HG03571 (cell line): Measurements from ENCODE around the gene TMEM187.

Experiments used
- ATAC-seq: cut with Tn5 transposase; IDR thresholded peaks from one replicate; pipeline ENCODE4 v1.9.1; 2021; ENCODE audit not compliant: unreplicated experiment

TMEM187 gene

DNA sequence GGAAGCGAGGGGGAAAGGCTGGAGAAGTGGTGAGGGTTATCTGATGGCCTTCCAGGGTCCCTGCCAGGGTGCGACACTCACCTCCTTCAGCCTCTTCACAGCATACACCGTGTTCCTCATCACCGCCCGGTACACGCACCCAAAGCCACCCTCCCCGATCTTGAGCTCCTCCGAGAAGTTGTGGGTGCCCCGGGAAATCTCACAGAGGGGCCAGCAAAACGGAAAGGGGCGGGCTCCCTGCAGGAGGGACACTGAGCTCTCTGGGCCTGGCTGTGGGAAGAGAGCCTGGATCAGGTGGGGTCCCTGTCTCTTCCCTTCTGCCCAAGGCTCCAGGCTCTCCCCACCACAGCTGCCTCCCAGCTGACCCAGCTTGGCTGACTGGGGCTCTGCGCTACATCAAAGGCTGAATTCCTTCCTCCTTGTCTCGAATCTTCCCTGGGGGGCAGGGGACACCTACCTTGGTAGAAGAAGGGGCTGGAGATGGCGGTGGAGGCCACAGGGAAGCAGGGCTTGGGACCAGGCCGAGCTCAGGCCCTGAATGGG is 46.0 kb downstream of the TMEM187 start:
- ATAC-seq = no peak

GRCh38 chrX:154019061-154019621 is 46.6 kb downstream of the TMEM187 start:
- ATAC-seq = no peak

DNA sequence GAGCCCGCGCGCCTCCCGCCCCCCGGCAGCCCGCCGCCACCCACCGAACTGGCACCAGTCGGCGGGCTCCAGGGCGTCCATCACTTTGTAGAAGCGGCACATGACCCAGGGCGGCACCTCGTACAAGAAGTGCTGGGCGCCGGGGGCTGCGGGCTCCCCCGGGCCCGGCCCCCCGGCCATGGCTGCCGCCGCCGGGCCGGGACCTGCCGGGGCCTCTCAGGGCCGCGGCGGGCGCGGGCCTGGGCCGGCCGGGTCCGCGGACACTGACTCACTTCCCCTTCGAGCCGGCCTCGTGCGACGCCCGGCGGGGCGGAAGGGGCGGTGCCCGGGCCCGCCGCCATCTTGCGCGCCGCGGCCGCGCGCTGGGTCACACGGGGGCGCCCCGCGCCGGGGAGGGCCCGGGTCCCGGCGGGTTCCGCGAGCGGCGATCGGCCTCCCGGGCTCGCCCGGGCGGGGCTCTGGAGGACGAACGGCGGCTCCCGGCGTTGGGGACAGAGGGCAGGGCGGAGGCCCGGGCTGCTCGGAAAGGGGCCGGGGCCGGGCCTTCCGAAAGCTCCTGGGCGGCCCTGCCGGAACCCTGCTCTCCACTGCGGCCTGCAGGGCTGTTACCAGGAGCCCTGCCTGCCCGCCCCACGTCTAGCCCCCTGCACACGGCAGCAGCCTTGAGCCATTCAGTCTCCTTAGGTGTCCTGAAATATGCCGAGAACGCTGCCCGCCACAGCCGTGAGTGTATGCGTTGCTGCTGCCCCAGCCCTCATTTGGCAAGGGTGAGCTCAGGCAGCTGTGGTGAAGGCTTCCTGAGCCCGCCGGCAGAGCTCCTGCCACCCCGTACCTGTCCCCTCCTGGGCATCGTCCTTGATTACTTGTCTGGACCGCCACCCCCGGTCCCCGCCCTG is 47.3 kb downstream of the TMEM187 start, which contains the start of gene IRAK1:
TSS of gene IRAK1 (minus strand) at position 270 of the 896 bp plus-strand sequence. CDS start at position 180, 90 bp downstream.
- peak; percentile 56 for ATAC-seq

DNA sequence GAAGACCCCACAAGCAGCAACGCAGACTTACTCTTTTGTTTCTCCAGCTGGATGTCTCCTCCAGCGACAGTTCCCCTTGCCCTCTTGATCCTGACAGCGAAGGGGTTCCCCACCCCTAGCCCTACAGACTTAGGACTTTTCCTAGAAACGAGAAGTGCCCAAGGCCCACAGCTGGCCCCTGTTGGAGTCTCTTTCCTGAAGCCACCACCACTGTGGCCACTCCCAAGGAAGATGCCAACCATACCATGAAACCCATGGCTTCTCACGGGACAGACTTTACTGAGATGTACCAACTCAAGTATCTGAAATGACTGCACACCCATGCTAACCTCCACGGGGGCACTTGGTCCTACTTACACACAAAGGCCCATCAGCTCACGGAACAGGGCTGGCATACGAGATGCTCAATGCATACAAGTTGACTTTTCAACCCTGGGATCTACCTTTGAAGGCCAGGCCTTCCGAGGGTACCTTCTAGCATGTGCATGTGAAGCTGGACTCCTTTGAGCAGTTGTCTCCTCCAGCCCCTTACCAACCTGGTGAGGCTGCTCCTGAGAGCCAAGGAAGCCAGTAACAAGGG is 48.1 kb downstream of the TMEM187 start:
- no peak for ATAC-seq

DNA sequence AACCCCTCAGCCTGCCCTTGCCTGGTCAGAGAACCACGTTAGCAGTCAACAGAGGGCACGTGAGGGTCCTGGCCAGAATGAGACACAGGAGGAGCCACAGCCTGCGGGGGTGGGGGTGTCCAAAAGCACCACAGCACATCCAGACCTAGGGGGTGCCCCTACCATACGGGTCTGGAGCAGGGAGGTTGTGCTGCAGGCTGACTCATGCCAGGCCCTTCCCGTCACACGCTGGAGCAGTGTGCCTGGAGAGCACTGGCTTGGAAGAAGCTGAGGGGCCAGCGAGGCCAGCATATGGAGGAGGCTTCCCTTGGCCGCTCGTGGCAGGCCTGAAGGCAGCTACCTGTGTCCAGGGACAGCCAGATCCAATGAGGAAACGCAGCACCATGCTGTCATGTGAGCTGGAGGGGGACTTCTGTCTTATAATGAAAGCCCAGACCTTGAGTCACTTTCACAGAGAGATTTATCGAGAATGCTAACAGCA is 48.6 kb downstream of the TMEM187 start:
- ATAC-seq = no peak

GRCh38 chrX:154022108-154022507 is 49.6 kb downstream of the TMEM187 start:
- ATAC-seq = no peak

GRCh38 chrX:154023276-154024000 is 50.9 kb downstream of the TMEM187 start:
- ATAC-seq = no peak

GRCh38 chrX:154024271-154024670 is 51.7 kb downstream of the TMEM187 start:
- no peak for ATAC-seq

GRCh38 chrX:154025230-154025629 is 52.7 kb downstream of the TMEM187 start:
- no peak for ATAC-seq

DNA sequence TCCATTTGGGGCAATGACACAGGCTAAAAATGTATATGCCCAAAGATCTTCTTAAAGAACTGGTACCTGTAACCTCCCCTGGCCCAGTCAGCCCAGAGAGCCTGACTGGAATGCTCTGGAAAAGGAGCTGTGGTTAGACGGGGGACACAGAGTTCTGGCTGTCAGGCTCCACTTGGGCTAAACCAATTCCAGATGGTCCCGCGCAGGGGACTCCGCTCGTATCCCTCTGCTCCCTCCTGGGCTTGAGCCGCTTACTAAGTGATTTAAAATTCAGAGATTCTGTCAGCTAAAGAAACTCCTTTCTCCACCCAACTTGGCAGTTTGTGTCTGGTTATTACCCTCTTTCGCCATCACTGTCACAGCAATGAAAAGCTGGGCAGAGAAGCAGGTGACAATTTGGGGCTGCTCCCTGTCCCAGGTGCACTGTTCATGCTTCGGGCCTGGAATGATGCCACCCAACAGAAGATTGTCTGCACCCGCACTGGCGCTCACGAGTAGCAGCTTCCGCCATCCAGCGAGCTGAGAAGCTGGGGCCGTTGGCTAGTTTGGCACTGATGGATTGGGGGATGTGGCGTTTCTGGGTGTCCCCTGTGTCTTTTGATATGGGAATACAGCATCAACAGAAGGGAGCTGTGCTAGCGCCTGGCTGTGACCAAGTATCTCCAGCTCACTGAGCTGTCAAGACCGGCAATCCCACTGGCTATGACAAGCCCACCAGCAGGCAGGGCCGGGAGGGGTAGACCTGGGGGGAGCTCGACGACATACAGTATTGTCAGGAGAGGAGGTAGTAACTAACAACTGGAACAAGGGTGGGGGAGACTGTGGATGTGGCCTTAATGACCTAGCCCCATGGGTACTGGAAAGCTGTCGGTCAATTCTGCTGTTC is 53.8 kb downstream of the TMEM187 start:
- ATAC-seq = no peak

DNA sequence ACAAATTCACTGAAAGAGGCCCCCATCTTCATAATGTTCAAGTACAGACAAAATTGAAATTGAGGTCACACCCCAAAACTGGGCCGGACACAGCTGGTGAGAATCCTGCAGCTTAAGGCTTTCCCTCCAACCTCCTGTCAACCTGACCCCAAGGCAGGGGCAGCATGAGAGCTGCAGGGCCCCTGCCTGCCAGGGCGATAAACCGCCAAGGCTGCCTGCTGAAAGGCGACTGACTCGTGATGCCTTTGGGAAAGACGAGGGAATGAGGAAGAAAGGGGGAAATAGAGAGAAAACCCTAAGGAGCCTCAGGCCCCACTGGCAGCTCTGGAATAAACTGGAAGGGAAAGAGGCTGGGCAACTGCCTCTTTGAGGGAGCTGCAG is 54.5 kb downstream of the TMEM187 start:
- no peak for ATAC-seq

DNA sequence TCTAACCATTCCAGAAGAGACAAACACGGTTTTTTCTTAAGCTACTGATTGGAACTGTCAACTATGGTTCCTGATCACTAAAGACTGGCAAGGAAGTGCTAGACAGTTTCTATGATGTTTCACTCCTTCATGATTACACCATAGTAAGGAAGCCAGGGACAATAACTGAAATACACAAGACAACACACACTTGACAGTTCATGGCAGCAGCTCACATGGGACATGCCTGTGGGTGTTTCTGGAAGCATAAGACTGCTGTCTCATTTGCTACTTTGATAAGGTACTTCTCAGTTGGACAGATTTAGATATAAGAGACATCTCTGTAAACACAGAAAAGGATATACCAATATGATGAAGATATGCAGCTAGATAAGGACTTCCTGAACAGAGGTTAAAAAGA is 55.4 kb downstream of the TMEM187 start:
- ATAC-seq = no peak

GRCh38 chrX:154028502-154029184 is 56.1 kb downstream of the TMEM187 start:
- ATAC-seq = no peak

DNA sequence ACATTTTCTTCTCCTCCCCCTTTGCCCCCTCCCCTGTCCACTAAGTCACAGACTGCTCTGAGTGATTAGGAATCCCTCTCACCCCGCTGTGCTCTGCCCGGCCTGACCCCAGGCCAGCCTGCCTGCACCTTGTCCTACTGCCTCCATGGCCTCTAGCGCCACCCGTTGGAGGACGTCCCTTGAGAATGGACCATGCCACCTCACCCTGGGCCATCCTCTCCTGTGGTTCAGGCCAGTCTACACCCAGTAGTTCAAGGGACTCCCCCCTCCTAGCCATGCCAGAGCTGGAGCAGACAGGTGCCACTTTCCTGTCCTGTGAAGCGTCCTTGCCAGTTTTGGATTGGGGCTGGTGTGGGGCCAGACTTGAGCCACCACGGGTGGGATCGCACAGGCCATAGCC is 56.9 kb downstream of the TMEM187 start:
- ATAC-seq = no peak

GRCh38 chrX:154030266-154030665 is 57.7 kb downstream of the TMEM187 start:
- no peak for ATAC-seq

- ATAC-seq = no peak
Observed at GRCh38 chrX:154030715-154031305, 58.3 kb downstream of the TMEM187 start.

DNA sequence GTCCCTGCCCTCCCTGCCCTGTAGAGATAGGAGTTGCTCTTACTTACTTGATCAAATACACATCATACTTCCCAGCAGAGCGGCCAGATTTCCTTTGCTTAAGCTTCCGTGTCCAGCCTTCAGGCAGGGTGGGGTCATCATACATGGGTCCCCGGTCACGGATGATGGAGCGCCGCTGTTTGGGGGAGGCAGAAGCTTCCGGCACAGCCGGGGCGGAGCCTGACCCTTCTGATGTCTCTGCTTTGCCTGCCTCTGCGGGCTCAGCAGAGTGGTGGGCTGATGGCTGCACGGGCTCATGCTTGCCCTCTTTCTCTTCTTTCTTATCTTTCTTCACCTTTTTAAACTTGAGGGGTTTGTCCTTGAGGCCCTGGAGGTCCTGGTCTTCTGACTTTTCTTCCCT is 59.6 kb downstream of the TMEM187 start:
- no peak for ATAC-seq

- ATAC-seq = no peak
Observed at GRCh38 chrX:154032653-154033052, 60.1 kb downstream of the TMEM187 start.
